ENCODE data around the gene SKA1. TPM values are rescaled to one million over a fixed set of nuclear protein-coding genes. Genes with fewer than 3 reads are reported as not detected.

The SKA1 gene
- total RNA-seq, 2 donors from 2014 or later: 2.6 to 2.7 TPM

GRCh38 chr18:50377061-50377798 lies 2.4 kb downstream of the SKA1 start:
- no peak for TF ChIP-seq CTCF (IDR thresholded peaks at IDR 0.05)
- TF ChIP-seq POLR2AphosphoS5 (IDR thresholded peaks at IDR 0.05): no peak
- TF ChIP-seq POLR2A (IDR thresholded peaks at IDR 0.05): no peak
- DNase-seq (ENCODE audit: low spot score): no peak
- WGBS: 73% methylated on average over 5 of the region's 5 CpGs
- intact Hi-C loops (cut with DNase I): no loop called here
- Histone ChIP-seq H3K27me3 (replicated peaks; ENCODE audit: insufficient read depth) (no peaks in the 10 kb centered on the region), H3K27ac (no peak overlapping the region), H3K9me3 (no peaks in the 10 kb centered on the region), H3K36me3 (no peaks in the 10 kb centered on the region), H3K4me1 (replicated peaks) (no peaks in the 10 kb centered on the region), H3K4me3 (no peak overlapping the region)

GRCh38 chr18:50388988-50389387 lies 14.1 kb downstream of the SKA1 start:
- Histone ChIP-seq H3K4me1 (replicated peaks) (no peaks in the 10 kb centered on the region), H3K9me3 (no peaks in the 10 kb centered on the region), H3K27me3 (replicated peaks; ENCODE audit: insufficient read depth) (no peaks in the 10 kb centered on the region), H3K27ac (no peak overlapping the region), H3K4me3 (no peak overlapping the region), H3K36me3 (no peaks in the 10 kb centered on the region)
- TF ChIP-seq POLR2AphosphoS5 (IDR thresholded peaks at IDR 0.05): no peak
- TF ChIP-seq CTCF (IDR thresholded peaks at IDR 0.05): no peak
- no peak for TF ChIP-seq POLR2A (IDR thresholded peaks at IDR 0.05)
- WGBS: 74% methylated on average over 2 of the region's 2 CpGs
- DNase-seq (ENCODE audit: low spot score): no peak
- intact Hi-C loops (cut with DNase I): no loop called here

GRCh38 chr18:50393802-50394201 lies 19.0 kb downstream of the SKA1 start:
- Histone ChIP-seq H3K9me3 (no peaks in the 10 kb centered on the region), H3K4me1 (replicated peaks) (no peaks in the 10 kb centered on the region), H3K27me3 (replicated peaks; ENCODE audit: insufficient read depth) (no peaks in the 10 kb centered on the region), H3K36me3 (no peaks in the 10 kb centered on the region), H3K4me3 (no peak overlapping the region), H3K27ac (no peak overlapping the region)
- no peak for DNase-seq (ENCODE audit: low spot score)
- intact Hi-C loops (cut with DNase I): no loop called here
- TF ChIP-seq CTCF (IDR thresholded peaks at IDR 0.05): no peak
- no peak for TF ChIP-seq POLR2AphosphoS5 (IDR thresholded peaks at IDR 0.05)
- no peak for TF ChIP-seq POLR2A (IDR thresholded peaks at IDR 0.05)
- 85% methylated on average over 3 of the region's 3 CpGs for WGBS

- Histone ChIP-seq H3K4me3 (no peak overlapping the region), H3K9me3 (no peaks in the 10 kb centered on the region), H3K4me1 (replicated peaks) (no peaks in the 10 kb centered on the region), H3K27me3 (replicated peaks; ENCODE audit: insufficient read depth) (no peaks in the 10 kb centered on the region), H3K27ac (no peak overlapping the region), H3K36me3 (no peaks in the 10 kb centered on the region)
- intact Hi-C loops (cut with DNase I): no loop called here
- WGBS: 94% methylated on average over 2 of the region's 2 CpGs
- no peak for TF ChIP-seq POLR2A (IDR thresholded peaks at IDR 0.05)
- TF ChIP-seq POLR2AphosphoS5 (IDR thresholded peaks at IDR 0.05): no peak
- TF ChIP-seq CTCF (IDR thresholded peaks at IDR 0.05): no peak
- DNase-seq (ENCODE audit: low spot score): no peak
Observed at GRCh38 chr18:50395093-50395492, 20.2 kb downstream of the SKA1 start.

- no peak overlapping the region for H3K27ac ChIP-seq
- no peaks in the 10 kb centered on the region for H3K27me3 ChIP-seq (replicated peaks; ENCODE audit: insufficient read depth)
- intact Hi-C loops (cut with DNase I): no loop called here
- no peaks in the 10 kb centered on the region for H3K36me3 ChIP-seq
- no peak overlapping the region for H3K4me3 ChIP-seq
- no peak for DNase-seq (ENCODE audit: low spot score)
- WGBS: 78% methylated on average over 5 of the region's 5 CpGs
- no peaks in the 10 kb centered on the region for H3K9me3 ChIP-seq
- TF ChIP-seq CTCF (IDR thresholded peaks at IDR 0.05) (no peak), POLR2AphosphoS5 (IDR thresholded peaks at IDR 0.05) (no peak), POLR2A (IDR thresholded peaks at IDR 0.05) (no peak)
- no peaks in the 10 kb centered on the region for H3K4me1 ChIP-seq (replicated peaks)
Observed at GRCh38 chr18:50396005-50396660, 21.3 kb downstream of the SKA1 start.

All from prostate gland (tissue), 2 donors.